Body of pancreas (tissue), 4 donors: Measurements from ENCODE around the gene MED13L. TPM values are rescaled to one million over a fixed set of nuclear protein-coding genes. Genes with fewer than 3 reads are reported as not detected.

Source experiments
- ATAC-seq: fragments of 150-250 bp; one replicate; pipeline ENCODE4 v1.9.1; 2016
- DNase-seq, 4 donors: peaks; one replicate each; pipeline ENCODE4 v3.0.0-alpha.2; 2019
- H3K27ac ChIP-seq, 4 donors: fragments of 200-600 bp; sonication (generic); 1 replicate in 3 of 4; 2 replicates in 1 of 4; pipeline versions ENCODE4 v1.5.1 to v1.6.1; 2016 to 2019; ENCODE audit warnings: mild to moderate bottlenecking in 1 of 4, mixed read lengths in 1 of 4, moderate library complexity in 1 of 4
- H3K27me3 ChIP-seq, 2 donors: fragments of 200-600 bp; sonication (generic); one replicate each; pipeline ENCODE4 v1.6.0; 2016; ENCODE audit warnings: mild to moderate bottlenecking in 1 of 2
- H3K36me3 ChIP-seq, 2 donors: fragments of 200-600 bp; sonication (generic); replicated peaks in 1 of 2; 2 replicates each; pipeline ENCODE4 v1.5.1; 2016; ENCODE audit warnings: low read depth in 2 of 2; ENCODE audit not compliant: insufficient read depth in 1 of 2
- H3K4me1 ChIP-seq: fragments of 200-600 bp; sonication (generic); one replicate; pipeline ENCODE4 v1.6.0; 2016
- H3K4me3 ChIP-seq, 2 donors: fragments of 200-600 bp; sonication (generic); 1 replicate in 1 of 2; 2 replicates in 1 of 2; pipeline ENCODE4 v1.5.1; 2016 to 2019
- H3K9me3 ChIP-seq, 3 donors: fragments of 200-600 bp; sonication (generic); 1 replicate in 2 of 3; 2 replicates in 1 of 3; pipeline ENCODE4 v1.5.1; 2016
- POLR2A ChIP-seq, 3 donors: fragments of 450-650 bp; IDR thresholded peaks; one replicate each; pipeline ENCODE4 v1.6.1; 2016; ENCODE audit warnings: antibody characterized with exemption in 3 of 3, mild to moderate bottlenecking in 2 of 3
- WGBS, 2 donors: methylation state at CpG; one replicate each; pipeline ENCODE4 v1.1.5; 2017; 5-methylcytosine and 5-hydroxymethylcytosine counted together
- intact Hi-C: fragments of 100-400 bp; cut with DNase I; formaldehyde crosslinking; loops from one replicate; pipeline ENCODE4 v1.15.1; 2023
- total RNA-seq, 2 donors: library from RNA; depleted of rRNA; stranded (reverse); fragments of >200 nt; gene quantifications; one replicate each; pipeline ENCODE4 v1.1.0, GENCODE V29; 2016
- TF ChIP-seq, protein P1 (sequence below), 7 experiments: fragments of 450-650 bp in 4 of 7; fragments of 200-600 bp in 3 of 7; sonication (generic) in 3 of 7; IDR thresholded peaks; one replicate each; pipeline ENCODE4 v1.5.1; 2016 to 2019; ENCODE audit warnings: antibody characterized with exemption in 7 of 7

The MED13L gene
- total RNA-seq, 2 donors from 2014 or later = 65.9 to 72.6 TPM

DNA sequence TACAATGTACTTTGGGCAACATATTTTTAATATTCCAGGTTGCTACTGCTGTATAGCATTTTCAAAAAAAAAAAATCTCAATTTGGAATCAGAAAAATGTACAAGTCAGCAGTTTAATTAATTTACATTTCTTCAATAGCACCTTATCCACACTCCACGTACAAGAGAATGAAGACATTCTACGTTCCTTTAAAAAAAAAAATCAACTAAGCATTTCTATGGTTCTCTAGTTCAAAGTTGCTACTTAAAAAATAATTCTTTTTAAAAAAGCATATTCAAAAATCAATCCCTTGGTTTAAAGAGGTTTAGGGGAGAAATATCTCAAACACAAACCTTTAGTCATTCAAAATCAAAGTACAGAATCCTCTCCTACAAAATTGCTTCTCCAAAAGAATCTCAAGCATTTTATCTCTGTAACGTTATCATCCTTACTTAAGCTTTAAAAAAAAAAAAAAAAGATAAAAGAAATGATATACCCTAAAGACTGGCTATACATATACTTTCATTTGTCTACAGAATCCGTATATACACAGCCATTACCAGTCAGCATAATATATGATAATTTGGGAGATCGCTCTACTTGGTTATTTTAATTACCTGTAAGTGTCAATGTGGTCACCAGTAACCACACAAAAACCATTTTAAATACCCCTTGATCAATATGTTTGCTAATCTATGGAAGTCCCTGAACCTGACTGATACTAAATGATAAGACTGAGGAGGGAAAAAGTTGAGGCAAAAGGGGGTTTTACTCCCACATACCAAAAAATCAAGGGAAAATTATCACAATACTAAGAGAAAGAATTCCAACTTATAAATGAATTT, 2.7 kb downstream of the MED13L start:
- H3K27me3 ChIP-seq = no peaks in the 10 kb centered on the region
- 34 to 37% methylated on average over 5 of the region's 5 CpGs for WGBS, 2 donors
- no peaks in the 10 kb centered on the region for H3K9me3 ChIP-seq
- DNase-seq (no peak), ATAC-seq (no peak)
- no peak for TF ChIP-seq POLR2A (IDR thresholded peaks at IDR 0.05)
- TF ChIP-seq, protein P1, sequence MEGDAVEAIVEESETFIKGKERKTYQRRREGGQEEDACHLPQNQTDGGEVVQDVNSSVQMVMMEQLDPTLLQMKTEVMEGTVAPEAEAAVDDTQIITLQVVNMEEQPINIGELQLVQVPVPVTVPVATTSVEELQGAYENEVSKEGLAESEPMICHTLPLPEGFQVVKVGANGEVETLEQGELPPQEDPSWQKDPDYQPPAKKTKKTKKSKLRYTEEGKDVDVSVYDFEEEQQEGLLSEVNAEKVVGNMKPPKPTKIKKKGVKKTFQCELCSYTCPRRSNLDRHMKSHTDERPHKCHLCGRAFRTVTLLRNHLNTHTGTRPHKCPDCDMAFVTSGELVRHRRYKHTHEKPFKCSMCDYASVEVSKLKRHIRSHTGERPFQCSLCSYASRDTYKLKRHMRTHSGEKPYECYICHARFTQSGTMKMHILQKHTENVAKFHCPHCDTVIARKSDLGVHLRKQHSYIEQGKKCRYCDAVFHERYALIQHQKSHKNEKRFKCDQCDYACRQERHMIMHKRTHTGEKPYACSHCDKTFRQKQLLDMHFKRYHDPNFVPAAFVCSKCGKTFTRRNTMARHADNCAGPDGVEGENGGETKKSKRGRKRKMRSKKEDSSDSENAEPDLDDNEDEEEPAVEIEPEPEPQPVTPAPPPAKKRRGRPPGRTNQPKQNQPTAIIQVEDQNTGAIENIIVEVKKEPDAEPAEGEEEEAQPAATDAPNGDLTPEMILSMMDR (IDR thresholded peaks at IDR 0.05) = no peak
- no peak overlapping the region for H3K27ac ChIP-seq
- no peak overlapping the region for H3K4me3 ChIP-seq
- intact Hi-C loops = no loop called here
- H3K4me1 ChIP-seq = peaks cover 36% of the 10 kb centered on the region
- no peaks in the 10 kb centered on the region for H3K36me3 ChIP-seq

GRCh38 chr12:116273813-116274550, 3.5 kb downstream of the MED13L start:
- no peak for ATAC-seq
- H3K36me3 ChIP-seq = no peaks in the 10 kb centered on the region
- no peak for DNase-seq
- TF ChIP-seq, protein P1 (IDR thresholded peaks at IDR 0.05) = no peak
- TF ChIP-seq POLR2A (IDR thresholded peaks at IDR 0.05) = no peak
- intact Hi-C loops = no loop called here
- 37 to 45% methylated on average over 4 of the region's 4 CpGs for WGBS, 2 donors
- no peaks in the 10 kb centered on the region for H3K27me3 ChIP-seq
- H3K4me1 ChIP-seq = peaks cover 36% of the 10 kb centered on the region
- no peak overlapping the region for H3K27ac ChIP-seq
- no peaks in the 10 kb centered on the region for H3K9me3 ChIP-seq
- no peak overlapping the region for H3K4me3 ChIP-seq

DNA sequence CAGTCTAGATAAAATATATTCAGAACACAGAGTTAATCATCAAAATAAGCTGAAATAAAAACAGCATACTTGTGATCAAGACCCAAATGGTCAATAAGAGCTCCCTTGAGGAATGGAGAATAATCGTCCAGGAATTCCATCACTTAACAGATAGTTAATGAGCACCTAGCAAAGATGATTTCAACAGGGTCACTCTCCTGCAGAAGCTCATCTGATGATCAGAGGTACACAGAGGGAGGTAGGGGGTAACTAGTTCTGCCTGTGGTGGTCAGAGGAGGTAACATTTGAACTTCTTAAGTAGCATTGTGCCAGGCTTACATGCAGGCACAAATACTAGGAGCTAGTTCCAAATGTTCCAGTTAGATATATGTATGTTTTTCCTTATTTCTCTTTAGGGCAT, 9.5 kb downstream of the MED13L start:
- intact Hi-C loops = loop anchor here (5.0 kb wide), 1 partner anchor 329 kb away; no protein-coding TSS in a partner anchor
- 18 to 22% methylated on average over 1 of the region's 1 CpG for WGBS, 2 donors
- H3K4me3 ChIP-seq = no peak overlapping the region
- no peaks in the 10 kb centered on the region for H3K36me3 ChIP-seq
- H3K4me1 ChIP-seq = peaks cover 54% of the 10 kb centered on the region
- no peak overlapping the region for H3K27ac ChIP-seq
- no peaks in the 10 kb centered on the region for H3K9me3 ChIP-seq
- TF ChIP-seq POLR2A (IDR thresholded peaks at IDR 0.05) = no peak
- TF ChIP-seq, protein P1 (IDR thresholded peaks at IDR 0.05) = no peak
- H3K27me3 ChIP-seq = no peaks in the 10 kb centered on the region
- DNase-seq (no peak), ATAC-seq (no peak)

GRCh38 chr12:116266631-116267349, 10.7 kb downstream of the MED13L start:
- WGBS, 2 donors = 43 to 49% methylated on average over 6 of the region's 6 CpGs
- Histone ChIP-seq H3K36me3 (no peaks in the 10 kb centered on the region), H3K27me3 (no peaks in the 10 kb centered on the region), H3K4me1 (peaks cover 54% of the 10 kb centered on the region), H3K9me3 (no peaks in the 10 kb centered on the region), H3K27ac (no peak overlapping the region), H3K4me3 (no peak overlapping the region)
- intact Hi-C loops = loop anchor here (5.0 kb wide), 1 partner anchor 331 kb away; no protein-coding TSS in a partner anchor
- ATAC-seq (no peak), DNase-seq (no peak)
- TF ChIP-seq, protein P1 (IDR thresholded peaks at IDR 0.05) = no peak
- TF ChIP-seq POLR2A (IDR thresholded peaks at IDR 0.05) = no peak
